Activated CD4-positive, alpha-beta T cell treated with anti-CD3 and anti-CD28 coated beads for 36 hours (primary cell): Measurements from ENCODE around the gene KDM3B. TPM values are rescaled to one million over a fixed set of nuclear protein-coding genes. Genes with fewer than 3 reads are reported as not detected.
A peak's percentile ranks its signal among the peaks of the same experiment; 100 is the strongest.

Source experiments
- ATAC-seq: fragments of 200-7000 bp; cut with Tn5 transposase; one replicate; pipeline ENCODE4 v1.10.0; 2021; ENCODE audit warnings: mild to moderate bottlenecking, moderate library complexity
- CTCF ChIA-PET: fragments of 350-600 bp; sonication (Branson Sonifier 250); formaldehyde crosslinking; loops from one replicate; lab custom pipeline; 2021; ENCODE audit warnings: antibody characterized with exemption; lab: Charles Lee
- POLR2A ChIA-PET: fragments of 350-600 bp; sonication (Branson Sonifier 250); formaldehyde crosslinking; loops from one replicate; lab custom pipeline; 2021; ENCODE audit warnings: antibody characterized with exemption, inconsistent platforms; lab: Charles Lee
- DNase-seq: peaks from one replicate; pipeline ENCODE4 v3.0.0-alpha.2; 2020
- H3K27ac Mint-ChIP-seq: one replicate; pipeline ENCODE4 v1.8.0; 2021; ENCODE audit warnings: mixed read lengths
- H3K27me3 Mint-ChIP-seq: one replicate; pipeline ENCODE4 v1.8.0; 2021; ENCODE audit warnings: mixed read lengths
- H3K36me3 Mint-ChIP-seq: one replicate; pipeline ENCODE4 v1.8.0; 2021; ENCODE audit warnings: low read depth, mixed read lengths
- H3K4me1 Mint-ChIP-seq: one replicate; pipeline ENCODE4 v1.8.0; 2021; ENCODE audit warnings: mixed read lengths
- H3K4me3 Mint-ChIP-seq: one replicate; pipeline ENCODE4 v1.8.0; 2021; ENCODE audit warnings: mild to moderate bottlenecking, moderate library complexity, mixed read lengths
- H3K9me3 Mint-ChIP-seq: one replicate; pipeline ENCODE4 v1.8.0; 2021; ENCODE audit warnings: low read depth, mixed read lengths
- intact Hi-C, 2 experiments: fragments of 100-400 bp; cut with DNase I in 1 of 2; cut with micrococcal nuclease in 1 of 2; formaldehyde crosslinking; loops; one replicate each; pipeline versions ENCODE4 v1.14.2 to v1.15.1; 2022 to 2024; cut with DNase I, micrococcal nuclease
- total RNA-seq, 2 experiments: library from RNA; stranded (reverse); gene quantifications; one replicate each; pipeline ENCODE4 v1.2.3, GENCODE V29; 2021

The KDM3B gene
- total RNA-seq, 2 experiments from 2014 or later = 39.0 to 40.9 TPM

DNA sequence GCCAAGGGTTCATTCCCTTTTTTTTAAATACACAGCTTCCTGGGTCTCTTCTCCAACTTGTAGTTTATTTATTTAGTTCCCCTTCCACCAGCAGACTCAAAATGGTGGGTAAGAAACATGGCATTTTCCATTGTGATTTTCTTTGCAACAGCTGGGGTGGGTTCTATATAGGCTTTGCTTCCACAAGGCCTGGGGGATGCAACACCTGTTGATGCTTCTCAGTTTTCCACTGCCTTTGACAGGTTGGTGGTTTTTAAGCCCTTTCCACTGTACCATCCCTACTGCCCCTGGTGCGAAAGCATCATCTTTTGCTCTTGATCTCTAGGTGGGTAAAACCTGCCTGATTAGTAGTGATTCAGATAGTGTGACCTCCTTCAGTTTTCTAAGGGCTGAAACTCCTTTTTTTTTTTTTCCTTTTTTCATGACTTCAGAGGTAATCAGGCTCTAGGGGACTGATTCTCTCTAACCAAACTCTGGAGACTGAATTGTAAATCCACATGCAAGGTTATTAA, 8.5 kb downstream of the KDM3B start:
- Mint-ChIP-seq H3K9me3 (no peaks in the 10 kb centered on the region), H3K36me3 (no peaks in the 10 kb centered on the region), H3K27ac (peak overlapping the region; percentile 11), H3K4me3 (no peak overlapping the region), H3K4me1 (peaks cover 32% of the 10 kb centered on the region), H3K27me3 (no peaks in the 10 kb centered on the region)
- intact Hi-C loops = no loop called here
- ChIA-PET CTCF (no interaction called here), POLR2A (no interaction called here)
- no peak for ATAC-seq
- DNase-seq = no peak

DNA sequence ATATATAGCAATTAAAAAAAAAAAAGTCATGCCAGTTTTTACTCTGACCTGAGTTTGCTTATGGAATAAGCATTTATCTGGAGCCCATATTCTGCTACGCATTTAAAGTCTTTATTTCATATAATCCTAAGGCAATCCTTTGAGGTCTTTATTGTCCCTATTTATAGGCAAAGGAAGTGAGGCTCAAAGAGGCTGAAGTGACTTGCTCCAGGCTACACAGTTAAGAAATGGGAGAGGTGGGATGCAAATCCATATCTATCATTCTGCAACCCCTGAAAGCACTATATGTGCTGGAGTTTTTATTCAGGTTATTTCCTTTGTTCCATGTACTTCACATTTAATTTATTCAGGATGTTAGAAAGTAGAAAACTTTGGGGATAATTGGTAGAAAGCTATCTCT, 12.1 kb downstream of the KDM3B start:
- Mint-ChIP-seq H3K4me3 (no peak overlapping the region), H3K9me3 (no peaks in the 10 kb centered on the region), H3K27ac (no peak overlapping the region), H3K36me3 (no peaks in the 10 kb centered on the region), H3K4me1 (peaks cover 50% of the 10 kb centered on the region), H3K27me3 (no peaks in the 10 kb centered on the region)
- intact Hi-C loops = no loop called here
- no peak for DNase-seq
- no peak for ATAC-seq
- ChIA-PET POLR2A (no interaction called here), CTCF (no interaction called here)

DNA sequence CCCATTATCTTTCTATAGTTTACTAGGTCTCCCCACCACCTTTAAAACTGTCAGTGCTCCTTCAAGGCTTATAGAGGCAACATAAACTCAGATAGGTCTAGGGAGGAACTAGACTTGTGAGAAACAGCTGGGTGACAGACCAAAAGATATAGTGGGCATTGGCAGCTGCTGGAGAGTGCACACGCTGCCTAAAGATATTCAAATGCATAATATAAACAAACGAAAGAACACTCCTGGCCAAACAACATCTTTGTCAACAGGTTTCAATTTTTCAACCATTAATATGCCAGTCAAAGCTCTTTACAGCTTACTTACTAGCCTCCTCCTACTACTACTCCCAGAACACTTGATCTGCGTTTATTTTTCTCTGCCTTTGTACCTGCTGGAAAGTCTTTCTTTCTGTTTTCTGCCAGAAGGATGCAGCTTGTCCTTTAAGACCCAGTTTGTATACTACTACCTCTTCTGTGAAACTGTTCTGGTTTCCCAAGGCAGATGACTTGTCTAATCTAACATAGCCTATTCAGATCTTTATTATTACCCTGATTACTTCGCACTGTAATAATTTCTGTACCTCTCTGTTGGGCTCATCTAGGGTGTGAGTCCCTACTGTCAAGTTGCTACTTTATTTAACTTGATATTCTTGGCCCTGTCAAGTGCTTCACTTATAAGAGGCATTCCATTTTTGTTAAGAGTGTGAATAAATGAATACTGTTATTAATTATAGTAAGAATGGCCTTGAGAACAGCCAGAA, 14.3 kb downstream of the KDM3B start:
- Mint-ChIP-seq H3K27me3 (no peaks in the 10 kb centered on the region), H3K4me3 (no peak overlapping the region), H3K4me1 (peaks cover 41% of the 10 kb centered on the region), H3K27ac (no peak overlapping the region), H3K36me3 (no peaks in the 10 kb centered on the region), H3K9me3 (no peaks in the 10 kb centered on the region)
- ATAC-seq (no peak), DNase-seq (no peak)
- ChIA-PET POLR2A (no interaction called here), CTCF (interaction anchor here (0.7 to 1.0 kb wide), 3 partner anchors 14 to 784 kb away, joined by 3 to 5 read pairs (median 4); no protein-coding TSS in a partner anchor)
- intact Hi-C loops = no loop called here

DNA sequence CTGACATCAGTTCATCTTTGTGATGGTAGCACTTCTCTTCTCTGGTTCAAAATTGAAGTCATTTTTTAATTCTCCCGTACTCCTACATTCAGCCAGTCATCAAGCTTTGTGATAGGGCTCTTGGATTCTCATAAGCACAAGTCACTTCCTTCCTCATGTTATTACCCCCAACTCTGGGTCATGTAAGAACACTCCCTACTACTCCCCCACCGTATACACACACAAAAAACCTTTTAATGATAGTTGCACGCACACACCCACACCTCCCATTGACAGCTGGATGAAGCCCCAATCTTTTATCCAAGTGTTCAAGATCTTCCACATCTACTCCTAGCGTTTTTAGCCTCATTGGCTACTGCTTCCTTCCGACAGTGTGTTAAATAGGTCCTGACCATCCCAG, 16.8 kb downstream of the KDM3B start:
- no peak for ATAC-seq
- H3K4me3 Mint-ChIP-seq = no peak overlapping the region
- H3K36me3 Mint-ChIP-seq = no peaks in the 10 kb centered on the region
- no peaks in the 10 kb centered on the region for H3K27me3 Mint-ChIP-seq
- H3K4me1 Mint-ChIP-seq = peaks cover 41% of the 10 kb centered on the region
- no peak for DNase-seq
- POLR2A ChIA-PET = interaction anchor here (0.6 kb wide), 1 partner anchor 156 kb away, joined by 6 read pairs; the partner anchor contains the start of gene CDC23
- H3K9me3 Mint-ChIP-seq = no peaks in the 10 kb centered on the region
- peak overlapping the region; percentile 29 for H3K27ac Mint-ChIP-seq
- intact Hi-C loops = no loop called here
- CTCF ChIA-PET = interaction anchor here (1.1 to 5.8 kb wide), 3 partner anchors 9 to 151 kb away, joined by 5 to 64 read pairs (median 6); partner anchors contain the start of gene KDM3B

DNA sequence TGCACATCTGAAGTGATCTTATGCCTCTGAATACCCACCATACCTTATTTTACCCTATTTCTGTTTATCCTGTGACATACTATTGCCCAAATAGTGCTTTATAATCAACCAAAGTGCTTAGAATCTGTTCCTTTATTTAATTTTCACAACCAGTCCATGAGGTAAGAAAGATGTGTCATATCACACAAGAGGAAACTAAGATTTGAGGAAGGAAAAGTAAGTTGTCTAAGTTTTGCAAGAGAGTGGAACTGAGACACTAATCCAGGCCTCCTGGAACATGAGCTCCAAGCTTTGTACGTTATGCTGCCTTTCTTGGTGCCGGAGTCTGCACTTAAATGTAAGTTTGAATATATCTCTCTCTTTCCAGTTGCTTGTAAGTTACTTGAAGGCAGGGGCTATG, 17.2 kb downstream of the KDM3B start:
- ATAC-seq (no peak), DNase-seq (no peak)
- ChIA-PET CTCF (interaction anchor here (1.1 to 5.8 kb wide), 5 partner anchors 9 to 334 kb away, joined by 3 to 64 read pairs (median 6); partner anchors contain the start of gene KDM3B), POLR2A (interaction anchor here (0.6 kb wide), 1 partner anchor 156 kb away, joined by 6 read pairs; the partner anchor contains the start of gene CDC23)
- Mint-ChIP-seq H3K9me3 (no peaks in the 10 kb centered on the region), H3K36me3 (no peaks in the 10 kb centered on the region), H3K4me1 (peaks cover 40% of the 10 kb centered on the region), H3K27ac (peak overlapping the region; percentile 29), H3K4me3 (no peak overlapping the region), H3K27me3 (no peaks in the 10 kb centered on the region)
- intact Hi-C loops = no loop called here

DNA sequence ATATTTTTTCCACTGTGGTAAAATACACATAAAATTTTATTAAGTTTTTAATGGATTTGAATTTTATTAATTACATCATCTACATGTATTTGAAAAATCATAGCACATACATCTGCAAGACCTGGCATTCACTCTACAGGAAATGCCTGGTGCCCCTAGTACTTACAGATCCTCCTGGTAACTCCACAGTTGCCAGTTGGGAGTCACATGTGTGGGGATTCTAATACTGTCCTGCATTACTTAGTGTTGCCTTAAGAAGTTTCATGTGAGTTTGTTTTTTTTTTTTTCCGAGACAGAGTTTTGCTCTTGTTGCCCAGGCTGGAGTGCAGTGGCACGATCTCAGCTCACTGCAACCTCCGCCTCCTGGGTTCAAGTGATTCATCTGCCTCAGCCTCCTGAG, 18.1 kb downstream of the KDM3B start:
- H3K27ac Mint-ChIP-seq = no peak overlapping the region
- DNase-seq (no peak), ATAC-seq (no peak)
- H3K4me3 Mint-ChIP-seq = no peak overlapping the region
- ChIA-PET POLR2A (interaction anchor here (0.7 kb wide), 1 partner anchor 39 kb away, joined by 5 read pairs; the partner anchor contains the start of gene CDC25C), CTCF (interaction anchor here (0.6 to 5.8 kb wide), 7 partner anchors 8 to 817 kb away, joined by 3 to 64 read pairs (median 4); partner anchors contain the start of genes KDM3B and PKD2L2)
- no peaks in the 10 kb centered on the region for H3K27me3 Mint-ChIP-seq
- H3K36me3 Mint-ChIP-seq = no peaks in the 10 kb centered on the region
- H3K9me3 Mint-ChIP-seq = no peaks in the 10 kb centered on the region
- peaks cover 40% of the 10 kb centered on the region for H3K4me1 Mint-ChIP-seq
- intact Hi-C loops = no loop called here

DNA sequence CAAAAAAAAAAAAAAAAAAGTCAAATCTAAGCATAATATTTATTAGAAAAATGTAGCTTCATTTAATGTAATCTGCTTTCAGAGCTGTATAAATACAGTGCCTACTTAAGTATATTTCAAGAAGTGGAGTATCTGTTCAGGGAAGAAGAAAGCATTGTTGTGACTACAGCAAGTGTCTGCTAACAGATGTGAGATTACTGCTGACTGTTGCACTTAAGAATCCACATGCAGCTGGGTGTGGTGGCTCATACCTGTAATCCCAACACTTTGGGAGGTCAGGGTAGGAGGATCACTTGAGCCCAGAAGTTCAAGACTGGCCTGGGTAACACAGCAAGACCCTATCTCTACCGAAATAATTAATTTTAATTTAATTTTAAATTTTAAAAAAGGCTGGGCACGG, 19.0 kb downstream of the KDM3B start:
- POLR2A ChIA-PET = interaction anchor here (0.6 to 1.0 kb wide), 2 partner anchors 10 to 37 kb away, joined by 4 to 7 read pairs; no protein-coding TSS in a partner anchor

DNA sequence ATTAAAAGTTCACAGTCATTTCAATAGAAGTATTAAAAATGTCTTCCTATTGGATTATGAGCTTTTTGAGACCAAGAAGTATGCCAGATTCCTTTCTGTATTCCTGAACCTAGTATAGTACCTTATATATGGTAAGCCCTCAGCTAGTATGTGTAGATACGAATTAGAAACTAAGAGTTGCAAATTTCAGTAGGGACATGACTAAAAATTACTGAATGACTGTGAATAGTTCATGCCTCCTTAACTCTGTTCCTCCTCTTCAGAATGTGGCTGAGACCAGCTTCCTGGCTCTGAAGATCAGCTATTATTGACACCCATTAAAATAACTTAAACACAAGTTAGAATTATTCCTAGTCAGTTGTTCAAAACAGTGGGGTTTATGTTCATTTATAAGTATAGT, 19.7 kb downstream of the KDM3B start:
- Mint-ChIP-seq H3K4me3 (no peak overlapping the region), H3K36me3 (peaks cover 6% of the 10 kb centered on the region), H3K27ac (no peak overlapping the region), H3K4me1 (peaks cover 29% of the 10 kb centered on the region), H3K9me3 (no peaks in the 10 kb centered on the region), H3K27me3 (no peaks in the 10 kb centered on the region)
- intact Hi-C loops = no loop called here
- peak; percentile 91 for ATAC-seq
- ChIA-PET POLR2A (interaction anchor here (1.0 kb wide), 1 partner anchor 9 kb away, joined by 4 read pairs; no protein-coding TSS in a partner anchor), CTCF (interaction anchor here (0.6 to 5.8 kb wide), 2 partner anchors 19 kb away, joined by 4 to 64 read pairs; partner anchors contain the start of gene KDM3B)
- no peak for DNase-seq

More for the DNA sequence above, 19.0 kb downstream of the KDM3B start:
- Mint-ChIP-seq H3K27me3 (no peaks in the 10 kb centered on the region), H3K4me1 (peaks cover 36% of the 10 kb centered on the region), H3K36me3 (peaks cover 2% of the 10 kb centered on the region), H3K27ac (no peak overlapping the region), H3K4me3 (no peak overlapping the region), H3K9me3 (no peaks in the 10 kb centered on the region)
- ATAC-seq = no peak
- intact Hi-C loops = no loop called here
- DNase-seq = no peak
- CTCF ChIA-PET = interaction anchor here (0.6 to 5.8 kb wide), 3 partner anchors 18 to 186 kb away, joined by 3 to 64 read pairs (median 4); partner anchors contain the start of gene KDM3B

DNA sequence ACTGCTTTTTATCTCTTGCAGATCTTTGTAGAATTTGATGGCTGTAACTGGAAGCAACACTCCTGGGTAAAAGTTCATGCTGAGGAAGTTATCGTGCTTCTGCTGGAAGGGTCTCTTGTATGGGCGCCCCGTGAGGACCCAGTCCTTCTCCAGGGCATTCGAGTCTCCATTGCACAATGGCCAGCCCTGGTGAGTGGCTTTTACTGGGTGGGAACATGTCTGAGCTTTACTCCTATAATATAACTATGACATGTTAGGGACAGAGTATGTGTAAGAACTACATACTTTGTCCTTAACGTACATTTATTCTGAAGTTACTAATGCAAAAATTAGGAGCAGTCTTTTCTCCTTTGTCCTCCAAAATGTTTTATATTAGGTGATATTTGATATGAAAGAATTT, 20.2 kb downstream of the KDM3B start:
- ChIA-PET POLR2A (no interaction called here), CTCF (interaction anchor here (5.8 kb wide), 1 partner anchor 19 kb away, joined by 64 read pairs; the partner anchor contains the start of gene KDM3B)
- no peak for DNase-seq
- intact Hi-C loops = no loop called here
- Mint-ChIP-seq H3K27ac (no peak overlapping the region), H3K27me3 (no peaks in the 10 kb centered on the region), H3K9me3 (no peaks in the 10 kb centered on the region), H3K4me3 (no peak overlapping the region), H3K4me1 (peaks cover 29% of the 10 kb centered on the region), H3K36me3 (peaks cover 10% of the 10 kb centered on the region)
- ATAC-seq = no peak

DNA sequence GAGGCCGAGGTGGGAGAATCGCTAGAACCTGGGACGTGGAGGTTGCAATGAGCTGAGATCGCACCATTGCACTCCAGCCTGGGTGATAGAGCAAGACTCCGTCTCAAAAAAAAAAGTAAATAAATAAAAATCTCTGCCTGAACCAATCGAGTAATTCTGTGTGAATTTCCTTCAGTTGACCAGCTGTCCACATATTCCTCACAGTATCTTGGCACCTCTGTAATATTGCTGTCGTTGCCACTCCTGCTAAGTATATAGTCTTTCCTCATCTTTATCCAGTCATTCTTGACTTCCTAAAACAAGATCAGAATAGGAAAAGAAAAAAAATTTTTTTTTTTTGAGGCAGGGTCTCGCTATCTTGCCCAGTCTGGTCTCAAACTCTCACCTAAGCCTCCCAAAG, 29.9 kb downstream of the KDM3B start:
- DNase-seq = no peak
- intact Hi-C loops = no loop called here
- Mint-ChIP-seq H3K36me3 (peaks cover 39% of the 10 kb centered on the region), H3K27me3 (no peaks in the 10 kb centered on the region), H3K27ac (no peak overlapping the region), H3K9me3 (no peaks in the 10 kb centered on the region), H3K4me1 (no peaks in the 10 kb centered on the region), H3K4me3 (no peak overlapping the region)
- ChIA-PET POLR2A (no interaction called here), CTCF (interaction anchor here (0.9 kb wide), 1 partner anchor 29 kb away, joined by 3 read pairs; no protein-coding TSS in a partner anchor)
- no peak for ATAC-seq

DNA sequence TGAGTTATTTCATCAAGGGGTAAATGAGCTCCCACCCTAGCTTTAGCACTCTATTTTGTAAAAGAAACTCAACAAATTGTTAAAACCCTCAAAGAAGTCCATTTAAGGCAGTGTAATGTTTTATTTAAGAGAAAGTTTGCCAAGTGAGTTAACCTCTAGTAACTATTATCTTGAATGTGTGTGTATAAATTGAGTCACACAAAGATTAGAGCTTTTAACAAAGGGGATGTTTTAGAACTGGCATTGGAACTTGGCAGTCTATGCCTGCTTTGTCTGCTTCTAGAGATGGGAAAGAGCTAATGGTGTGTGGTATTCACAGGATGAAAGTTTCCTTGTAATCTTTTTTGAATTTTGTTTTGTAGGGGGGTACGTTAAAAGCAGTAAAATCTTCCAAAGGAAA, 33.2 kb downstream of the KDM3B start:
- Mint-ChIP-seq H3K4me3 (no peak overlapping the region), H3K36me3 (peaks cover 31% of the 10 kb centered on the region), H3K4me1 (no peaks in the 10 kb centered on the region), H3K27ac (peak overlapping the region; percentile 26), H3K9me3 (no peaks in the 10 kb centered on the region), H3K27me3 (no peaks in the 10 kb centered on the region)
- ATAC-seq (no peak), DNase-seq (no peak)
- intact Hi-C loops = no loop called here
- ChIA-PET POLR2A (no interaction called here), CTCF (no interaction called here)
